GM10266 (cell line): Measurements from ENCODE around the gene TNFAIP8L2.
"Not testable (repeated sequence)": the region's sequence is repeated elsewhere in the genome, so short reads cannot be mapped to it uniquely, and the experiment has no call there.

Source experiments
- DNase-seq: peaks from one replicate; pipeline ENCODE4 v3.0.0; 2012; ENCODE audit errors: extremely low spot score
- CTCF ChIP-seq: IDR thresholded peaks from 2 replicates; pipeline ENCODE4 v1.5.1; 2012; ENCODE audit warnings: mild to moderate bottlenecking, low read depth; ENCODE audit not compliant: control insufficient read depth, insufficient read depth; ENCODE audit errors: missing control alignments

TNFAIP8L2 gene

GRCh38 chr1:151199873-151200581 is 43.6 kb downstream of the TNFAIP8L2 start:
- no peak for TF ChIP-seq CTCF
- no peak for DNase-seq

- not testable (repeated sequence) for DNase-seq
Measured at GRCh38 chr1:151205381-151205965, 49.0 kb downstream of the TNFAIP8L2 start.
